WTC11 (cell line): ENCODE results near the gene RBM38. TPM values are rescaled to one million over a fixed set of nuclear protein-coding genes. Genes with fewer than 3 reads are reported as not detected.

Source experiments
- ATAC-seq: fragments of 200-7000 bp; cut with Tn5 transposase; 2 replicates; pipeline ENCODE4 v1.10.0; 2021; ENCODE audit warnings: mild to moderate bottlenecking, moderate library complexity
- CTCF ChIA-PET: fragments of 300-600 bp; sonication (Branson Sonifier 250); formaldehyde crosslinking; loops from one replicate; lab custom pipeline; 2021; ENCODE audit warnings: antibody characterized with exemption; lab: Charles Lee
- POLR2A ChIA-PET: fragments of 350-600 bp; sonication (Branson Sonifier 250); formaldehyde crosslinking; loops from one replicate; lab custom pipeline; 2021; ENCODE audit warnings: antibody characterized with exemption; lab: Charles Lee
- DNase-seq: peaks from one replicate; pipeline ENCODE4 v3.0.0; 2021; ENCODE audit warnings: low spot score
- H3K27ac Mint-ChIP-seq: 2 replicates; pipeline ENCODE4 v1.8.0; 2021; ENCODE audit warnings: mixed read lengths
- H3K27me3 Mint-ChIP-seq: 2 replicates; pipeline ENCODE4 v1.8.0; 2021; ENCODE audit warnings: low read depth, mild to moderate bottlenecking, moderate library complexity, mixed read lengths
- H3K36me3 Mint-ChIP-seq: 2 replicates; pipeline ENCODE4 v1.8.0; 2021; ENCODE audit warnings: mixed read lengths
- H3K4me1 Mint-ChIP-seq: 2 replicates; pipeline ENCODE4 v1.8.0; 2022; ENCODE audit warnings: mixed read lengths
- H3K4me3 Mint-ChIP-seq: 2 replicates; pipeline ENCODE4 v1.8.0; 2021; ENCODE audit warnings: mild to moderate bottlenecking, moderate library complexity, mixed read lengths
- H3K9me3 Mint-ChIP-seq: 2 replicates; pipeline ENCODE4 v1.8.0; 2021; ENCODE audit warnings: mixed read lengths
- CBFB ChIP-seq: sonication (generic); formaldehyde crosslinking; IDR thresholded peaks from 2 replicates; pipeline ENCODE4 v1.8.1; 2022; ENCODE audit warnings: mild to moderate bottlenecking, low read depth, missing genetic modification reagents
- CREB1 ChIP-seq: sonication (generic); formaldehyde crosslinking; IDR thresholded peaks from 2 replicates; pipeline ENCODE4 v1.8.0; 2023; ENCODE audit warnings: mild to moderate bottlenecking, missing genetic modification reagents
- FOXP1 ChIP-seq: sonication (generic); formaldehyde crosslinking; IDR thresholded peaks from 2 replicates; pipeline ENCODE4 v1.8.0; 2022; ENCODE audit warnings: missing genetic modification reagents, mild to moderate bottlenecking, moderate library complexity, borderline replicate concordance
- GRHL2 ChIP-seq: fragments of 250-450 bp; sonication (Bioruptor Pico); IDR thresholded peaks from 2 replicates; pipeline ENCODE4 v1.8.0; 2022; ENCODE audit warnings: mild to moderate bottlenecking, moderate library complexity; ENCODE audit not compliant: insufficient replicate concordance, severe bottlenecking
- IRF2 ChIP-seq: sonication (generic); formaldehyde crosslinking; IDR thresholded peaks from 2 replicates; pipeline ENCODE4 v1.8.0; 2022; ENCODE audit warnings: low read depth, missing genetic modification reagents, borderline replicate concordance
- JAZF1 ChIP-seq: fragments of 250-450 bp; sonication (Bioruptor Pico); IDR thresholded peaks from 2 replicates; pipeline ENCODE4 v1.9.0; 2021; ENCODE audit warnings: moderate library complexity, mild to moderate bottlenecking, inconsistent platforms
- JUN ChIP-seq: sonication (generic); formaldehyde crosslinking; IDR thresholded peaks from 2 replicates; pipeline ENCODE4 v1.8.0; 2023; ENCODE audit warnings: mild to moderate bottlenecking, missing genetic modification reagents
- KAT7 ChIP-seq: sonication (generic); formaldehyde crosslinking; IDR thresholded peaks from 2 replicates; pipeline ENCODE4 v1.8.1; 2023; ENCODE audit warnings: missing genetic modification reagents, mild to moderate bottlenecking, borderline replicate concordance
- NFATC4 ChIP-seq: fragments of 250-450 bp; sonication (Bioruptor Pico); IDR thresholded peaks from 2 replicates; pipeline ENCODE4 v1.9.0; 2021; ENCODE audit warnings: mild to moderate bottlenecking
- NR2C2 ChIP-seq: sonication (generic); formaldehyde crosslinking; IDR thresholded peaks from 2 replicates; pipeline ENCODE4 v1.8.0; 2022; ENCODE audit warnings: mild to moderate bottlenecking, missing genetic modification reagents
- PRRX2 ChIP-seq: fragments of 250-450 bp; sonication (Bioruptor Pico); IDR thresholded peaks from 2 replicates; pipeline ENCODE4 v1.8.0; 2021; ENCODE audit warnings: mild to moderate bottlenecking
- RELA ChIP-seq: sonication (generic); formaldehyde crosslinking; IDR thresholded peaks from 2 replicates; pipeline ENCODE4 v1.8.1; 2022; ENCODE audit warnings: missing genetic modification reagents, mild to moderate bottlenecking, borderline replicate concordance
- SP1 ChIP-seq: sonication (generic); formaldehyde crosslinking; conservative IDR thresholded peaks from 2 replicates; pipeline ENCODE4 v1.8.1; 2022; ENCODE audit warnings: missing genetic modification reagents
- TEAD1 ChIP-seq: sonication (generic); formaldehyde crosslinking; IDR thresholded peaks from 2 replicates; pipeline ENCODE4 v1.8.0; 2022; ENCODE audit warnings: mild to moderate bottlenecking, missing genetic modification reagents
- TEAD4 ChIP-seq: sonication (generic); formaldehyde crosslinking; IDR thresholded peaks from 2 replicates; pipeline ENCODE4 v1.8.0; 2022; ENCODE audit warnings: mild to moderate bottlenecking, missing genetic modification reagents
- total RNA-seq: library from RNA; stranded (reverse); gene quantifications from 3 replicates; pipeline ENCODE4 v1.2.3, GENCODE V29; 2021
- TF ChIP-seq, protein P1 (sequence below): fragments of 250-450 bp; sonication (Bioruptor Pico); IDR thresholded peaks from 2 replicates; pipeline ENCODE4 v1.9.0; 2021; ENCODE audit warnings: mild to moderate bottlenecking
- TF ChIP-seq, protein P2 (sequence below): sonication (generic); formaldehyde crosslinking; IDR thresholded peaks from 2 replicates; pipeline ENCODE4 v1.8.1; 2022; ENCODE audit warnings: mild to moderate bottlenecking, missing genetic modification reagents, moderate library complexity, borderline replicate concordance
- TF ChIP-seq, protein P3 (sequence below): sonication (generic); formaldehyde crosslinking; IDR thresholded peaks from 2 replicates; pipeline ENCODE4 v1.8.1; 2023; ENCODE audit warnings: mild to moderate bottlenecking, missing genetic modification reagents, moderate library complexity
- TF ChIP-seq, protein P4 (sequence below): sonication (generic); formaldehyde crosslinking; IDR thresholded peaks from 2 replicates; pipeline ENCODE4 v1.8.0; 2022; ENCODE audit warnings: mild to moderate bottlenecking, missing genetic modification reagents
- TF ChIP-seq, protein P5 (sequence below): sonication (generic); formaldehyde crosslinking; IDR thresholded peaks from 2 replicates; pipeline ENCODE4 v1.8.1; 2023; ENCODE audit warnings: mild to moderate bottlenecking, missing genetic modification reagents
- TF ChIP-seq, protein P6 (sequence below): fragments of 250-450 bp; sonication (Bioruptor Pico); IDR thresholded peaks from 2 replicates; pipeline ENCODE4 v1.9.0; 2021; ENCODE audit warnings: moderate library complexity, mild to moderate bottlenecking, inconsistent platforms, borderline replicate concordance
- TF ChIP-seq, protein P7 (sequence below): sonication (generic); formaldehyde crosslinking; IDR thresholded peaks from 2 replicates; pipeline ENCODE4 v1.8.1; 2023; ENCODE audit warnings: mild to moderate bottlenecking, missing genetic modification reagents

RBM38 gene
- total RNA-seq, 1 experiment from 2014 or later: 69.0 TPM

DNA sequence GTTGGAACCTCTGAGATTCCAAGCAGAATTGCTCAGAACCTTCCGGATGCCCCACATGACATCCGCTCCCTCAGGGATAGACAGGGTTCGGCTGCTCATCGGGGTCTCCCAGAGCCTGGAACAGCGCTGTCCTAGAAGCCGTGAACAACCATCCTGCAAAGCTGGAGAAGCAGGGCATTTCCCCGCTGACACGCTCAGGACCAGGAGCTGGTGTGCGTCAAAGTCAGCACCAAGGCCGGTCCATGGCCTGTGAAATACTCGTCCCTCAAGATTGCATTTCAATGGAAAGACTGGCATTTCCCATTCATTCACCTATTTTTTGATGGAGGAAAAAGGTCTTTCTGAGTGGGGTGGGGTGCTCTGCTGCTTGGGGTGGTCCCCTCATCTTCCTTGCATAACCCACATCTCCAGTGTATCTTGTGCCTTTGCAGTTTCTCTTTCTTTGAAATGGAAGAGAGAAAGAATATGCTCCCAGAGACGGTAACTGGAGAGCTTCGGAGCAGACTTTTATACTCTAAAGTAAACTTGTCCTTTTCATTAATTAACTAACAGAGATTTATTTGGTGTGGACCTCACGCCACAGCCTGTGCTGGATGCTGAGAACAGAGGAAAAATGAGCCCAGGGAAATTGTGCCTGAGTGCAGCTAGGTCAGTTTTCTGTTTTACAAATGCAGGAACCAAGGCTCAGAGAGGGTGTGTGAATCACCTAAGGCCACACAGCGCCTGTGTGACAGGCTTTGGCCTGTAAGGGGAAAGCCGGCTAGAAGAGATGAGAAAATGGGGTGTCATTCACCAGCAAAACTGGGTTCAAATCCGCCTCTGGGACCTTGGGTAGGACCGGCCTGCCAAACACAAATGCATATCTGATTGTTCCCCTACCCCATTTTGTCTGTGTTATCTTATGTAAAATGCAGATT is 52.4 kb downstream of the RBM38 start:
- H3K27me3 Mint-ChIP-seq: peaks cover 3% of the 10 kb centered on the region; the same call in 1 of the 2 replicates
- no peak for TF ChIP-seq SP1 (CRISPR knock-in tag)
- TF ChIP-seq JUN: no peak
- TF ChIP-seq RELA (CRISPR knock-in tag): no peak
- TF ChIP-seq, protein P1, sequence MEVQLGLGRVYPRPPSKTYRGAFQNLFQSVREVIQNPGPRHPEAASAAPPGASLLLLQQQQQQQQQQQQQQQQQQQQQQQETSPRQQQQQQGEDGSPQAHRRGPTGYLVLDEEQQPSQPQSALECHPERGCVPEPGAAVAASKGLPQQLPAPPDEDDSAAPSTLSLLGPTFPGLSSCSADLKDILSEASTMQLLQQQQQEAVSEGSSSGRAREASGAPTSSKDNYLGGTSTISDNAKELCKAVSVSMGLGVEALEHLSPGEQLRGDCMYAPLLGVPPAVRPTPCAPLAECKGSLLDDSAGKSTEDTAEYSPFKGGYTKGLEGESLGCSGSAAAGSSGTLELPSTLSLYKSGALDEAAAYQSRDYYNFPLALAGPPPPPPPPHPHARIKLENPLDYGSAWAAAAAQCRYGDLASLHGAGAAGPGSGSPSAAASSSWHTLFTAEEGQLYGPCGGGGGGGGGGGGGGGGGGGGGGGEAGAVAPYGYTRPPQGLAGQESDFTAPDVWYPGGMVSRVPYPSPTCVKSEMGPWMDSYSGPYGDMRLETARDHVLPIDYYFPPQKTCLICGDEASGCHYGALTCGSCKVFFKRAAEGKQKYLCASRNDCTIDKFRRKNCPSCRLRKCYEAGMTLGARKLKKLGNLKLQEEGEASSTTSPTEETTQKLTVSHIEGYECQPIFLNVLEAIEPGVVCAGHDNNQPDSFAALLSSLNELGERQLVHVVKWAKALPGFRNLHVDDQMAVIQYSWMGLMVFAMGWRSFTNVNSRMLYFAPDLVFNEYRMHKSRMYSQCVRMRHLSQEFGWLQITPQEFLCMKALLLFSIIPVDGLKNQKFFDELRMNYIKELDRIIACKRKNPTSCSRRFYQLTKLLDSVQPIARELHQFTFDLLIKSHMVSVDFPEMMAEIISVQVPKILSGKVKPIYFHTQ: no peak
- TF ChIP-seq IRF2 (CRISPR knock-in tag): no peak
- no peak for TF ChIP-seq CBFB (CRISPR knock-in tag)
- TF ChIP-seq, protein P2, sequence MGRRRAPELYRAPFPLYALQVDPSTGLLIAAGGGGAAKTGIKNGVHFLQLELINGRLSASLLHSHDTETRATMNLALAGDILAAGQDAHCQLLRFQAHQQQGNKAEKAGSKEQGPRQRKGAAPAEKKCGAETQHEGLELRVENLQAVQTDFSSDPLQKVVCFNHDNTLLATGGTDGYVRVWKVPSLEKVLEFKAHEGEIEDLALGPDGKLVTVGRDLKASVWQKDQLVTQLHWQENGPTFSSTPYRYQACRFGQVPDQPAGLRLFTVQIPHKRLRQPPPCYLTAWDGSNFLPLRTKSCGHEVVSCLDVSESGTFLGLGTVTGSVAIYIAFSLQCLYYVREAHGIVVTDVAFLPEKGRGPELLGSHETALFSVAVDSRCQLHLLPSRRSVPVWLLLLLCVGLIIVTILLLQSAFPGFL (CRISPR knock-in tag): no peak
- TF ChIP-seq NR2C2 (CRISPR knock-in tag): no peak
- TF ChIP-seq TEAD1 (CRISPR knock-in tag): no peak
- TF ChIP-seq, protein P3, sequence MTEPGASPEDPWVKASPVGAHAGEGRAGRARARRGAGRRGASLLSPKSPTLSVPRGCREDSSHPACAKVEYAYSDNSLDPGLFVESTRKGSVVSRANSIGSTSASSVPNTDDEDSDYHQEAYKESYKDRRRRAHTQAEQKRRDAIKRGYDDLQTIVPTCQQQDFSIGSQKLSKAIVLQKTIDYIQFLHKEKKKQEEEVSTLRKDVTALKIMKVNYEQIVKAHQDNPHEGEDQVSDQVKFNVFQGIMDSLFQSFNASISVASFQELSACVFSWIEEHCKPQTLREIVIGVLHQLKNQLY: no peak
- DNase-seq (no peak), ATAC-seq (no peak)
- no peak overlapping the region for H3K4me3 Mint-ChIP-seq
- ChIA-PET POLR2A (no interaction called here), CTCF (interaction anchor here (1.0 kb wide), 1 partner anchor 156 kb away, joined by 3 read pairs; no protein-coding TSS in a partner anchor)
- H3K4me1 Mint-ChIP-seq: peaks cover 2% of the 10 kb centered on the region; the same call in 1 of the 2 replicates
- H3K9me3 Mint-ChIP-seq: peaks cover 15% of the 10 kb centered on the region; the same call in 1 of the 2 replicates
- H3K36me3 Mint-ChIP-seq: peaks cover 4% of the 10 kb centered on the region; the same call in 1 of the 2 replicates
- no peak overlapping the region for H3K27ac Mint-ChIP-seq

DNA sequence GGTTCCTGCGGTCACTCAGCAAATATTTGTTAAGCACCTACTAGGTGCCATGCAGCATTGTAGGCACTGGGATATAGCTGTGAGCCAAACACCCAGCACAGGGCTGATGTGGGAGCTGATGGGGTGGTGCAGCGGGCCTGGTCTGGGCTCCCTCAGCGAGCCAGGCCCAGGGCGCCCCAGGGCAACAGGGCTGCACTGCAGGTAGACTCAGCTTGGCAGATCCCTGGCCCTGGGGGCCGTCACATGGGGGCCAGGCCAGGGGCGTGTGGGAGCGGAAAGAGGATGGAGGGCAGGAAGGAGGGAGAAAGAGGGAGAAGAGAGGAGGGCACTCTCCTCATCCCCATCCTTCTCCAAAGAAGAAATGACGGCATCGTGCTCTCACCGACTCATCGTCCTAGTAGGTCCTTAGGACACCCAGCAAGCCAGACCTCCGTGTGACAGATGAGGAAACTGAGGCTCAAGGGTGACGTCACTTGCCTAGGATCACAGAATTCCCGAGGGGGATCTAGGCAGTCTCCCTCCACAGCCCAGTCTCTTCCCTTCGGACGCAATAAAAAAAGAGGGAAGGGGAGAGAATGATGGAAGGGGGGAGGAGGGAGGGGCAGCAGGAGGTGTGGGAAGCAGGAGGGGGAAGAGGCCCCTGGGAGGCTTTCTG is 53.3 kb downstream of the RBM38 start:
- Mint-ChIP-seq H3K27ac (no peak overlapping the region), H3K4me3 (no peak overlapping the region), H3K9me3 (peaks cover 15% of the 10 kb centered on the region; the same call in 1 of the 2 replicates), H3K36me3 (peaks cover 4% of the 10 kb centered on the region; the same call in 1 of the 2 replicates), H3K4me1 (peaks cover 2% of the 10 kb centered on the region; the same call in 1 of the 2 replicates), H3K27me3 (peaks cover 3% of the 10 kb centered on the region; the same call in 1 of the 2 replicates)
- CTCF ChIA-PET: no interaction called here
- POLR2A ChIA-PET: no interaction called here
- DNase-seq (no peak), ATAC-seq (no peak)
- TF ChIP-seq, protein P4, sequence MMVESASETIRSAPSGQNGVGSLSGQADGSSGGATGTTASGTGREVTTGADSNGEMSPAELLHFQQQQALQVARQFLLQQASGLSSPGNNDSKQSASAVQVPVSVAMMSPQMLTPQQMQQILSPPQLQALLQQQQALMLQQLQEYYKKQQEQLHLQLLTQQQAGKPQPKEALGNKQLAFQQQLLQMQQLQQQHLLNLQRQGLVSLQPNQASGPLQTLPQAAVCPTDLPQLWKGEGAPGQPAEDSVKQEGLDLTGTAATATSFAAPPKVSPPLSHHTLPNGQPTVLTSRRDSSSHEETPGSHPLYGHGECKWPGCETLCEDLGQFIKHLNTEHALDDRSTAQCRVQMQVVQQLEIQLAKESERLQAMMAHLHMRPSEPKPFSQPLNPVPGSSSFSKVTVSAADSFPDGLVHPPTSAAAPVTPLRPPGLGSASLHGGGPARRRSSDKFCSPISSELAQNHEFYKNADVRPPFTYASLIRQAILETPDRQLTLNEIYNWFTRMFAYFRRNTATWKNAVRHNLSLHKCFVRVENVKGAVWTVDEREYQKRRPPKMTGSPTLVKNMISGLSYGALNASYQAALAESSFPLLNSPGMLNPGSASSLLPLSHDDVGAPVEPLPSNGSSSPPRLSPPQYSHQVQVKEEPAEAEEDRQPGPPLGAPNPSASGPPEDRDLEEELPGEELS: no peak
- TF ChIP-seq PRRX2 (no peak), TEAD4 (CRISPR knock-in tag) (no peak), GRHL2 (CRISPR knock-in tag) (no peak), KAT7 (CRISPR knock-in tag) (no peak), FOXP1 (CRISPR knock-in tag) (no peak), SP1 (CRISPR knock-in tag) (no peak), CREB1 (no peak), JAZF1 (CRISPR knock-in tag) (no peak), NFATC4 (CRISPR knock-in tag) (no peak)
- TF ChIP-seq, protein P5, sequence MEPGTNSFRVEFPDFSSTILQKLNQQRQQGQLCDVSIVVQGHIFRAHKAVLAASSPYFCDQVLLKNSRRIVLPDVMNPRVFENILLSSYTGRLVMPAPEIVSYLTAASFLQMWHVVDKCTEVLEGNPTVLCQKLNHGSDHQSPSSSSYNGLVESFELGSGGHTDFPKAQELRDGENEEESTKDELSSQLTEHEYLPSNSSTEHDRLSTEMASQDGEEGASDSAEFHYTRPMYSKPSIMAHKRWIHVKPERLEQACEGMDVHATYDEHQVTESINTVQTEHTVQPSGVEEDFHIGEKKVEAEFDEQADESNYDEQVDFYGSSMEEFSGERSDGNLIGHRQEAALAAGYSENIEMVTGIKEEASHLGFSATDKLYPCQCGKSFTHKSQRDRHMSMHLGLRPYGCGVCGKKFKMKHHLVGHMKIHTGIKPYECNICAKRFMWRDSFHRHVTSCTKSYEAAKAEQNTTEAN (CRISPR knock-in tag): no peak
- TF ChIP-seq, protein P6, sequence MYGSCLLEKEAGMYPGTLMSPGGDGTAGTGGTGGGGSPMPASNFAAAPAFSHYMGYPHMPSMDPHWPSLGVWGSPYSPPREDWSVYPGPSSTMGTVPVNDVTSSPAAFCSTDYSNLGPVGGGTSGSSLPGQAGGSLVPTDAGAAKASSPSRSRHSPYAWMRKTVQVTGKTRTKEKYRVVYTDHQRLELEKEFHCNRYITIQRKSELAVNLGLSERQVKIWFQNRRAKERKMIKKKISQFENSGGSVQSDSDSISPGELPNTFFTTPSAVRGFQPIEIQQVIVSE: no peak
- TF ChIP-seq, protein P7, sequence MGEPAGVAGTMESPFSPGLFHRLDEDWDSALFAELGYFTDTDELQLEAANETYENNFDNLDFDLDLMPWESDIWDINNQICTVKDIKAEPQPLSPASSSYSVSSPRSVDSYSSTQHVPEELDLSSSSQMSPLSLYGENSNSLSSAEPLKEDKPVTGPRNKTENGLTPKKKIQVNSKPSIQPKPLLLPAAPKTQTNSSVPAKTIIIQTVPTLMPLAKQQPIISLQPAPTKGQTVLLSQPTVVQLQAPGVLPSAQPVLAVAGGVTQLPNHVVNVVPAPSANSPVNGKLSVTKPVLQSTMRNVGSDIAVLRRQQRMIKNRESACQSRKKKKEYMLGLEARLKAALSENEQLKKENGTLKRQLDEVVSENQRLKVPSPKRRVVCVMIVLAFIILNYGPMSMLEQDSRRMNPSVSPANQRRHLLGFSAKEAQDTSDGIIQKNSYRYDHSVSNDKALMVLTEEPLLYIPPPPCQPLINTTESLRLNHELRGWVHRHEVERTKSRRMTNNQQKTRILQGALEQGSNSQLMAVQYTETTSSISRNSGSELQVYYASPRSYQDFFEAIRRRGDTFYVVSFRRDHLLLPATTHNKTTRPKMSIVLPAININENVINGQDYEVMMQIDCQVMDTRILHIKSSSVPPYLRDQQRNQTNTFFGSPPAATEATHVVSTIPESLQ (CRISPR knock-in tag): no peak
